ENCODE results near the gene RAPGEF5.

Gene RAPGEF5

DNA sequence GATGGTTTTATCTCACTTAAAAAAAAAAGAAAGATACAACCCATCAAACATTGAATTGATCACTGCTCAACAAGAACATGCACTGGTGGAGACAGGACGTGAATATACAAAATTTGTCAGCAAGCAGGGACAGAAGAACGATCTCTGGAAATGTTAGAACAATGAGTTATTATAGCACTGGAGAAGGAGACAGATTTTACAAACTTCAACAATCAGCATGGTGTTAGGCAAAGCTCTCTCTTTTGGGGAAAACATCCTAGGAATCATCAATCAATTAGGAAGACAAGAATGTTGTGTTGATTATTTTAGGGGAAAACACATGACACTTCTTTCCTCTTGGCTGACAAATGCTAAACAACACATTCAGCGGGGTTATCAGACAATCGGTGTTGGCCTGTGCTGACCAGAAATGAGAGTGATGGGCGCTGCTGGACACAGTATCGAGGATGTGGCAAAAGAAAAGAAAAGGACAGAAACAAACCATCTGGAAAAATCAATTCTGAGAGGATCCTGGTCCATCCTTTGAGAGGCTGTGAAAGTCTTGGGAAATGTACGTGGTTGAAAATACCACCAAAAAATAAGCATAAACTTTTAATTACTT, 103.9 kb downstream of the RAPGEF5 start:
- H3K9me3 ChIP-seq (ENCODE audit: control insufficient read depth, low read length), result no peaks in the 10 kb centered on the region
- H3K36me3 ChIP-seq (ENCODE audit: control insufficient read depth, insufficient read depth, low read length), result no peaks in the 10 kb centered on the region
- H3K4me3 ChIP-seq (ENCODE audit: insufficient read depth, low read depth, low read length), result no peak overlapping the region
- peaks cover 21% of the 10 kb centered on the region for H3K4me1 ChIP-seq (ENCODE audit: control insufficient read depth, insufficient read depth, low read length)
- H3K27ac ChIP-seq (ENCODE audit: insufficient read depth, low read depth, low read length, poor library complexity, severe bottlenecking), result no peak overlapping the region
- H3K27me3 ChIP-seq (ENCODE audit: control insufficient read depth, insufficient read depth, low read length, poor library complexity, severe bottlenecking), result no peaks in the 10 kb centered on the region
- 83 to 91% methylated on average over 7 of the region's 7 CpGs for WGBS, 2 experiments

DNA sequence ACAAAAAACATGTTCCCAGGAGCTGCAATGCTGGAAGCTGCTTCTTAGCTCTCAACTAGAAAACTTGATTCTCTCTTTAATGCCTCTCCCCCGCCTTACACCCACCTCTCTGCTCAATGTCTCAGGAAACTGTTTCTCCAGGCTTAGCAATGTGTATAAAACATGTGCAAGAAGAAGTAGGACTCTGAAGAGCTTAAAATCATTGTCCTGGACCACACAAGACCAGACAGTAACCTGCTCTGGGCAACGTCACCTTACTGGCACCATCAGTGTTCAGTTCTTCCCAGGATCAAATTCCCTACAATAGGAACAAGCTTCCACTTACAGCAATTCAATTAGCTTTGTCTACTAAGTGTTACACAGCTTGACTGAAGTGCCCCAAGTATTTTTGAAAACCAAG, 104.9 kb downstream of the RAPGEF5 start:
- H3K27me3 ChIP-seq (ENCODE audit: control insufficient read depth, insufficient read depth, low read length, poor library complexity, severe bottlenecking), result no peaks in the 10 kb centered on the region
- H3K4me3 ChIP-seq (ENCODE audit: insufficient read depth, low read depth, low read length), result no peak overlapping the region
- H3K36me3 ChIP-seq (ENCODE audit: control insufficient read depth, insufficient read depth, low read length), result no peaks in the 10 kb centered on the region
- WGBS, 2 experiments, result 61 to 77% methylated on average over 1 to 2 of the region's 2 CpGs
- no peak overlapping the region for H3K27ac ChIP-seq (ENCODE audit: insufficient read depth, low read depth, low read length, poor library complexity, severe bottlenecking)
- H3K9me3 ChIP-seq (ENCODE audit: control insufficient read depth, low read length), result no peaks in the 10 kb centered on the region
- peaks cover 21% of the 10 kb centered on the region for H3K4me1 ChIP-seq (ENCODE audit: control insufficient read depth, insufficient read depth, low read length)

DNA sequence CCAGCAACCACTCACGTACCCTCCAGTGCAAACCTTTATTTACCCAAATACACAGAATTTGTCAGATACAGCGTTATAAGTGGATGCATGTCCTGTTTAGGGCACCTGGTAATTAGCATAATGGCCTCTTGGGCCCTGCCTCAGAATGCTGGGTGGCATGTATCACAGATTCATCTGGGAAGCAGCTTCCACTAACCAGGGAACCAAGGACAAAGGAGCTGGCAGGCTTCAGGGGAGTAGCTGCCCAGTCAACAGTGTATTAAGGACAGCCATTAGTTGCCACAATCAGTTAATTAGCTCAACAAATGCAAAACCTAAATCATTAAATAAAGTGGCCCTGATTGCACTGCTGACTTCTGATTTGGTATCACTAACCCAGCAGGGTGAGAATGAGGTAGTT, 105.7 kb downstream of the RAPGEF5 start:
- 85 to 86% methylated on average over 1 to 2 of the region's 2 CpGs for WGBS, 2 experiments
- H3K27ac ChIP-seq (ENCODE audit: insufficient read depth, low read depth, low read length, poor library complexity, severe bottlenecking), result no peak overlapping the region
- H3K9me3 ChIP-seq (ENCODE audit: control insufficient read depth, low read length), result no peaks in the 10 kb centered on the region
- no peak overlapping the region for H3K4me3 ChIP-seq (ENCODE audit: insufficient read depth, low read depth, low read length)
- H3K36me3 ChIP-seq (ENCODE audit: control insufficient read depth, insufficient read depth, low read length), result no peaks in the 10 kb centered on the region
- H3K4me1 ChIP-seq (ENCODE audit: control insufficient read depth, insufficient read depth, low read length), result peaks cover 21% of the 10 kb centered on the region
- no peaks in the 10 kb centered on the region for H3K27me3 ChIP-seq (ENCODE audit: control insufficient read depth, insufficient read depth, low read length, poor library complexity, severe bottlenecking)

DNA sequence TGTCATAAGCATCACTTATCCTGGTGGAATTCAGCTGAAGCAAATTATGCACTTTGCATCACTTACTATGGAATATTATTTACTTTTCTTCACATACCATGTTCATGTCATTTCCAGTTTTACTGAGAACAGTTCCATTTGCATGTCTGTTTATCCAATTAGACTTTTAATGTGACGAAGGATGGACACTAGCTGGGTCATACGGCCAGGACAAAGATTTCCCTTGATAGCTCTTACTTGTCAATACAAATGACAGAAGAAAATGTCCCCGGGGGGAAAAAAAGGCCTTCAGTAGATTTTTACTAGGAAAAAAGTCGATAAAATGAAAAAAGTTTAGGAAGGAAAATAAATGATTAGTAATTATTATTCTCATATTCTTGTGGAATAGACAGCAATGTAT, 106.6 kb downstream of the RAPGEF5 start:
- 88 to 91% methylated on average over 4 of the region's 4 CpGs for WGBS, 2 experiments
- Histone ChIP-seq H3K4me1 (ENCODE audit: control insufficient read depth, insufficient read depth, low read length) (peaks cover 21% of the 10 kb centered on the region), H3K27me3 (ENCODE audit: control insufficient read depth, insufficient read depth, low read length, poor library complexity, severe bottlenecking) (no peaks in the 10 kb centered on the region), H3K4me3 (ENCODE audit: insufficient read depth, low read depth, low read length) (no peak overlapping the region), H3K9me3 (ENCODE audit: control insufficient read depth, low read length) (no peaks in the 10 kb centered on the region), H3K36me3 (ENCODE audit: control insufficient read depth, insufficient read depth, low read length) (no peaks in the 10 kb centered on the region), H3K27ac (ENCODE audit: insufficient read depth, low read depth, low read length, poor library complexity, severe bottlenecking) (no peak overlapping the region)

DNA sequence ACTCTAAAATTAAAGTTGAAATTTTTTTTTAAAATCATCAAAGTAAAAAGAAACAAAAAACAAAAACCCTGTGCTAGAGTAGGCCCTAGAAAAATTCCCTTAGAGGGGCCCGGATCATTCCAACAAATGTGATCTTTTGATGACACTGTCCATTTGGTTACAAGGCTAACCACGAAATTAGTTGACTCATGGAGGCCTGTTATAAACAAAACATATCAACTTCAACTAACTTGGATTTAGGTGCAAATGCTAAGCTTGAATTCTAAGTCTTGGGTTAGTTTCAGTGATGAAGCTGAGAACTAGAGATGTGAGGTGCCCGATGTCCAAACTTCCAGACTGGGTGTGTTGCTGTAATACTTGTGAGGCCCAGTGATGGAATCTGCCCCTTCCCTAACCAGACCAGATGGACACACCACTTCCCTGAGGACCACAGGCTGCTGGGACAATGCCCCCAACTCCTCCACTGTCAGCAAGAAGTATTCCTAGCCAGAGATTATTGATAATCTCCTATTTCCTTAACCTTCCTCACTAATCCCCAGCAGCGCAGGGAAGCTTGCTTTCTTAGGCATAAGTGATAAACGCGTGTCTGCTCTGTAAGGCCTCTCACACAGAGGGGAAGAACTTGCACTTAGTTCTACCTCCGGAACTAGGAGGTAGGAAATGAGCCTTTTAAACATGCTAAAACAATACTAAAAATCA, 108.7 kb downstream of the RAPGEF5 start:
- no peaks in the 10 kb centered on the region for H3K36me3 ChIP-seq (ENCODE audit: control insufficient read depth, insufficient read depth, low read length)
- H3K27ac ChIP-seq (ENCODE audit: insufficient read depth, low read depth, low read length, poor library complexity, severe bottlenecking), result no peak overlapping the region
- H3K9me3 ChIP-seq (ENCODE audit: control insufficient read depth, low read length), result no peaks in the 10 kb centered on the region
- 97 to 98% methylated on average over 6 to 7 of the region's 7 CpGs for WGBS, 2 experiments
- H3K4me1 ChIP-seq (ENCODE audit: control insufficient read depth, insufficient read depth, low read length), result peaks cover 21% of the 10 kb centered on the region
- no peaks in the 10 kb centered on the region for H3K27me3 ChIP-seq (ENCODE audit: control insufficient read depth, insufficient read depth, low read length, poor library complexity, severe bottlenecking)
- no peak overlapping the region for H3K4me3 ChIP-seq (ENCODE audit: insufficient read depth, low read depth, low read length)

DNA sequence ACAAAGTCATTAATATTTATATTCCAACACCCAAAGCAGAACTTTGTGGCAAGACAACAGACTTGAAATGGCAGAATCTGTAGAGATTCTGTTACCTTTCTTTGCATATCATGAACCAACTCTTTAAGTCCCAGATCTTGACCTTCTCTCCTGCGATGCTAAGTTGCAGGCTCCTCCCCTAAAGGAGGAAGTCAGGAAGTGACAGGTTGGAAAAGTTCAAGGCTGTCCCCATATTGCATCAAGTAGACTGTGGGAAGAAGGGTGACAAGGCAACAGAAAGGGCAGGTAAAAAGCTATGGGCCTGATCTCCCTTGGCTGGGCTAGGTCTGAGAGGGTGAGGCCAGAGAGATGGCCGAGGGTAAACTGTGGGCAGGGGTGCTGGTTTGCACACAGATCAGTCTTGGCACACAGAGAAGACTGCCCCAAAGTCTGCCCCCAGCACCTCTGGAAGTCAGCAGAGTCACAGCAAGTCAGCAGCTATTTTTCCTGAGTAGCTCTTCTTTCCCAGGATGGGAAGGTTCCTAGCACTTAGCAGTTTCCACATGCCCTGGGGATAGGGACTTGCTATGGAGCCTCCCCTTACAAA, 115.1 kb downstream of the RAPGEF5 start:
- 96 to 98% methylated on average over 2 of the region's 2 CpGs for WGBS, 2 experiments

DNA sequence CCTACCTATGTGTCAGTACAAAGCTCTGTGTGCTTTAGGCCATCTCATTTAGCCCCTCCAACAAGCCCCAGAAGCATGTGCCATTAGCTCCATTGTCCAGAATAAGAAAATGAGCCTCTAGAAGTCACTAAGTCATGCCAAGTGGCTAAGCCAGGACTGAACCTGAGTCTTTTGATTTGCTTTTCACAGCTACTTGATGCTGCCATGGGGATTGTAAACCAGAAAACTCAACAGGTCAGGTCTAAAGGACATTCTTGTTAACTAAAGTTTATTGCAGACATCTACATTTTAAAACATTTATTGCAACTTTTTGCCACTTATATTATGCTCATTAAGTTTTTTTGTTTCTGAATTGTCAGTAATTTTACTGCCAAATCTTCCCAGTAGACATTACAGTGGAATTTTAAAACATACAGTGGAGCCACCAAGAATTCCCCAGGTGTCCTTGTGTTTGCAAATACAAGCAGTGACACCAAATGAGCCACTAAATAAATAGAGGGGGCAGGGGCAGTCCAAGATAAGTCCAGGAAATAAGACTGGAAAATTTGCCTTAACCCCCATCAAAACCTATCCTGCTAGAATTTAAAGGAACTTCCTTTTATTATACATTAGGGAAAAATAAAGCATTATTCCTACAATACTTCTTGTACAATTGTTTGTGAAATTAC, 115.9 kb downstream of the RAPGEF5 start:
- no peaks in the 10 kb centered on the region for H3K4me1 ChIP-seq (ENCODE audit: control insufficient read depth, insufficient read depth, low read length)
- no peak overlapping the region for H3K4me3 ChIP-seq (ENCODE audit: insufficient read depth, low read depth, low read length)
- no peaks in the 10 kb centered on the region for H3K27me3 ChIP-seq (ENCODE audit: control insufficient read depth, insufficient read depth, low read length, poor library complexity, severe bottlenecking)
- H3K36me3 ChIP-seq (ENCODE audit: control insufficient read depth, insufficient read depth, low read length), result no peaks in the 10 kb centered on the region
- no peaks in the 10 kb centered on the region for H3K9me3 ChIP-seq (ENCODE audit: control insufficient read depth, low read length)
- no peak overlapping the region for H3K27ac ChIP-seq (ENCODE audit: insufficient read depth, low read depth, low read length, poor library complexity, severe bottlenecking)

More for the DNA sequence above, 115.1 kb downstream of the RAPGEF5 start:
- Histone ChIP-seq H3K4me1 (ENCODE audit: control insufficient read depth, insufficient read depth, low read length) (no peaks in the 10 kb centered on the region), H3K9me3 (ENCODE audit: control insufficient read depth, low read length) (no peaks in the 10 kb centered on the region), H3K4me3 (ENCODE audit: insufficient read depth, low read depth, low read length) (no peak overlapping the region), H3K27me3 (ENCODE audit: control insufficient read depth, insufficient read depth, low read length, poor library complexity, severe bottlenecking) (no peaks in the 10 kb centered on the region), H3K36me3 (ENCODE audit: control insufficient read depth, insufficient read depth, low read length) (no peaks in the 10 kb centered on the region), H3K27ac (ENCODE audit: insufficient read depth, low read depth, low read length, poor library complexity, severe bottlenecking) (no peak overlapping the region)

DNA sequence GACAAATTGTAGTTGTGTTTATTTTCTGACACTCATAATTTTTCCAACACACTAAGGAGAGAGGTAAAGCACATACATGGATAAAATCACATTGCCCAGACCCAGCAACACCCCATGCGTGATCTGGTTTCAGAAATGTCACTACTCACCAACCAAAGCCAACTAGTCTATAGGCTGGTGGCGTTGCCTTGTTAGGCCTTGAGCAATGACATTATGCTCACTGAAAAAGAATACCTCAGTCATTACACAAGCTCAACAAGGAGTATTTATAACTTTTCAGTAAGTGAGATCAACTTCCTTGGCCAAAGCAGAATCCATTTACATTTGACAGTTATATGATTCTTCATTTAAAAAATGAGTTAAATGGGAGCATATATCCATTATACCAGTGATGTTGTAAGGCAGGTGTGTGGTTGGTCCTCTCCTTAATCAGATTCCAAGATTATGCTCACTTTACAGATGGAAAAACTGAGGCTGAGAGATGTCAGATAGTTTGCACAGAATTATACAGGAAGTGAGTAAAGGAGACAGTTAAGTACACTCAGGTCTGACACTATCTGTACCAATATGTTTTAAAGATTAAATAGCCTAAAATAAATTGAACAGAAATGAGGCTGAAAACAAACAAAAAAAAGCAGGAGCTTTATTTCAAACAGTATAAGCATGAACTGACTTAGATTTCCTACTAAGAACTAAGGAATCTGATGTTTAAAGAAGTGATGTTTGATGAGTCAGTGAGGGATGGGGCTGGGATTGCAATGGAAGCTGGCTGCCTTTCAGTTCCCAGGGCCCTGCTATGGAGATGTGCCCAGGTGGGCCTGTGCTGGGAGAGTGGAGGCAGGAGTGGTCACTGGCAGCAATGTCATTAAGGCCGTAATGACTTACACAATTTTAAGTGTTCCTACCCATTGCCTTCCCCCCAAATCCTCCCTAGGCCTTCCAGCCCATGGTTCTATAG, 118.3 kb downstream of the RAPGEF5 start:
- WGBS, 2 experiments, result 85 to 96% methylated on average over 2 to 3 of the region's 3 CpGs
- Histone ChIP-seq H3K4me3 (ENCODE audit: insufficient read depth, low read depth, low read length) (no peak overlapping the region), H3K4me1 (ENCODE audit: control insufficient read depth, insufficient read depth, low read length) (peaks cover 5% of the 10 kb centered on the region), H3K9me3 (ENCODE audit: control insufficient read depth, low read length) (no peaks in the 10 kb centered on the region), H3K27me3 (ENCODE audit: control insufficient read depth, insufficient read depth, low read length, poor library complexity, severe bottlenecking) (no peaks in the 10 kb centered on the region), H3K27ac (ENCODE audit: insufficient read depth, low read depth, low read length, poor library complexity, severe bottlenecking) (no peak overlapping the region), H3K36me3 (ENCODE audit: control insufficient read depth, insufficient read depth, low read length) (no peaks in the 10 kb centered on the region)

DNA sequence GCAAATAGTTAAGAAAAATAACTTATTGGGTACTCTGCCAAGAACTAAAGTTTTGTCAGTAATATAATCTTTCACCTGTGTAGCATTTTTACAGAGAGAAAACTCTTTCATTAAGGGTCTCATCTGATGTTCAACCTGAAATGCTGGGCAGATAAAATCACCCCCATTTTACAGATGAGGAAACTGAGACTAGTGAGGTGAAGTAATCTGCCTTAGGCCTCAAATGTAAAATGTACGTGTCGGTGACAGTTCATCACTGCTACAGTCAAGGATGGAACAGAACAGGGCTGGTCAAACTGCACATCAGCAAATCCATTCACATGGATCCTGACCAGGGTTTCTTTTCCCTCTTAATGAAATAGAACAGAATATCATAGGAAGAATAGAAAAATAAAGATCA, 121.8 kb downstream of the RAPGEF5 start:
- Histone ChIP-seq H3K27ac (ENCODE audit: insufficient read depth, low read depth, low read length, poor library complexity, severe bottlenecking) (no peak overlapping the region), H3K4me1 (ENCODE audit: control insufficient read depth, insufficient read depth, low read length) (peaks cover 5% of the 10 kb centered on the region), H3K36me3 (ENCODE audit: control insufficient read depth, insufficient read depth, low read length) (no peaks in the 10 kb centered on the region), H3K4me3 (ENCODE audit: insufficient read depth, low read depth, low read length) (no peak overlapping the region), H3K27me3 (ENCODE audit: control insufficient read depth, insufficient read depth, low read length, poor library complexity, severe bottlenecking) (no peaks in the 10 kb centered on the region), H3K9me3 (ENCODE audit: control insufficient read depth, low read length) (no peaks in the 10 kb centered on the region)
- WGBS, 2 experiments, result 94 to 96% methylated on average over 2 of the region's 2 CpGs

Data from ectodermal cell (in vitro differentiated cells).